Inferior parietal cortex (tissue), 1 donor: ENCODE measurements around the gene GJD2.

Experiments
- DNase-seq: peaks from one replicate; pipeline ENCODE4 v3.0.0-alpha.2; 2016; ENCODE audit errors: extremely low spot score

Gene GJD2

DNA sequence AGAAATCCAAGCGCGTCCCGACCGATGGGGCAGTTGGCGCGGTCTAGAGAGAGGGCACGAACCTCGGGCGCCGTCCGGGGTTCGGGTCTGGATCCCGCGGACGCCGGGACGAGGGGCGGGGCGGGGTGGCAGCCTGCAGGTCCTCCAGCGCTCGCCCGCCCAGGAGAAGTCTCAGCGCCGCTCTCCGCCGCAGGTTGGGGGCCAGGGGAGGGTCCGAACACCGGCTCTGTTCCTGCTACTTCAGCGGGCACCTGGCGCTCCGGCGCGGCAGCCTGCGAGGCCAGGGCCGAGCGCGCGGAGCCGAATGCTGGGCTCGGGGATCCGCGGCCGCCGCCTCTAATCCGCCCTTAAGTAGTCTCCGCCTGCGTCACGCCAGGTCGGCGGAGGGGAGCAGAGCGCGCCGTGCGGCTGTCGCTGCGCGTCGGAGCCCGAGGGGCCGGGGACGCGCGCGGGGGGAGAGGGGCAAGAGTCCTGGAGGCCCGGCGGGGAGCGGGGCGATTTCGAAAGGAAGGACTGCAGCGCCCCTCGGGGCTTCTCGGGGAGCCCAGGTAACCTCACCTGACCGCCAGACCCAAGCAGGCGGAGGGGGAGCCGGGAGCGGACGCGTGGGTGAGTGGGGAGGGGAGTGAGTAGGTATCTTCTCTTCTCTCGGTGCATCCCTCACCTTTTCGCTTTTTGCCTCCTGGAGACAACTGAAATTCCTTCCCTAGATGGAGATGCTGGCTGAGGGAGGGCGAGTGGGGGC is at the start of gene GJD2:
GJD2 (minus strand) TSS at position 325 of the 745 bp plus-strand sequence. CDS start 510 bp downstream, outside the sequence.
- no peak for DNase-seq

DNA sequence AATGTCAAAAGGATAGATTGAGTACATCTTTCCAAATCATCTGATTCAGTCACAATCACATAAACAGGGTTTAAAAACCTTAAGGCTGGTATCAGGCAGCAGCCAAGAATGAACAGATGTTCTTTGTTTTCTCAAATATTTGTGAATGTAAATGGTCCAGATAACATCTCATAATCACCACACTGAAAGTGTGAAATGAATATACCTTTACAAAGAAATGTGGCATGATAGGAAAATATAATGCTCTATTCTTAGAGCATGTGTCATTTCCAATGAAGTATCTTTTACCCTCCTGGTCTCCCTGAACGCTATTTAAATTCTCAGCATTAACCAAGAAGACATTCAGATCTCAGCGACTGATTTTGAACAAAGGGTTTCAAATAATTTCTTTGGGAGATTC is 49.3 kb upstream of the GJD2 start:
- no peak for DNase-seq

GRCh38 chr15:34802803-34803750 is 48.3 kb upstream of the GJD2 start:
- no peak for DNase-seq

DNA sequence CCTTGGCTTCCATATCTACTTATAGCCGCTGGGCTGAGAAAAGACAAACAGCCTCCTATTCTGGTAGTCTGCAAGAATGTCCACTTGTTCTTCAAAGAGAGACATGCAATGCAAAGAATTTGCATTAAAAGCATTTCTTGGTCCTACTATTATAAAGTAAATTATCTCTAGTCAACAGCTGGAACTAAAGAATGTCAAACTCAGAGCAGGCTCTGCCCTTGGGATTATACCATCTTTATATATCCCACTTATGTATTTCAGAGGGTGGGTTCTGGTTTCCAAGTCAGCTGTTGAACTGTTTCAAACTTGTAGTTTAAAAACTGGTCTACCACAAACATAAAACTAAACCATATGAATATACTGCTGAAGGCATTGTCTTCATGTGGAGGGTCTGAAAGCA is 47.6 kb upstream of the GJD2 start:
- no peak for DNase-seq

DNA sequence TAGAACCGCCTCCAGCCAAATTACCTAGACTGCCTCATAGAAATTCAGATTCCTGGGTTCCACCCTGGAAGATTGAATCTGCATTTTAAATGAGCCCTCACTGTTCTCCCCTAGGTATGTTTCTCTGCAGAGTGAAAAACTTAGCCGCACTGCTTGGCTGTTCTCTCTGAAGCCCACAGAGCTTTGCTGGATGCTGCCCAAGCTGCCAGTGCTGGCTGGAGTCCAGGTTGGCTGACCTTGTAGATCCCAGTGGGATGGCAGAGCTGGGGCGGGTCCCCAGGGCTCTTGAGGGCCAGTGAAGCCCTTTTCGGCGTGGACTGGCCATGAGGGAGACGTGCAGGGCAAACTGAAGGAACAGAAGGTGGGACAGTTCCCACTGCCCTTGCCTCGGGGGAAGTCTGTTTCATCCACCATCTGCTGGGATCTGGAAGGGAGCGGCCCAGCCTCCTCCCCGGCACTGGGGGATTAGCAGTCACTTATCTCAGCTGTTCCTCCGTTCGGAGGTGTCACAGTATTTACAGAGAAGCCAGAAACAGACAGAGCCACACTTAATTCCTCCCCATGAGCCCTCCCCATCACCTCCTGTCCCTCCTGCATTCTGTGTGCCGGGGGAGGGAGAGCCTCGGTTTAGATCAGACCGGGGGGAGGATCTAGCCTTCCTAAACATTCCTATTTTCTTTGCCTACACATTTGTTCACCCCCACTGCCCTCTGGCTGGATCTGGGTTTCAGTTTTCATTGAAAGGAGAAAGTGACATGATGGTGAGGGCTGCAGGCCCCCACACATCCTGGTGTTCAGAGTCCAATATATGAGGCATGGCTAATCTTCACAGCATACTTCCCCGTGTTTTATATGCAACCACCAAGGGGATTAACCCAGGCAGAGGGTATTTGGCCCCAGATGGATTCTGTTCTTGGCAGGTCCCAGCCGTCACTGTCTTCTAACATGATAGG is 44.6 kb upstream of the GJD2 start:
- DNase-seq, result no peak

GRCh38 chr15:34796847-34797435 is 42.1 kb upstream of the GJD2 start:
- DNase-seq, result no peak

DNA sequence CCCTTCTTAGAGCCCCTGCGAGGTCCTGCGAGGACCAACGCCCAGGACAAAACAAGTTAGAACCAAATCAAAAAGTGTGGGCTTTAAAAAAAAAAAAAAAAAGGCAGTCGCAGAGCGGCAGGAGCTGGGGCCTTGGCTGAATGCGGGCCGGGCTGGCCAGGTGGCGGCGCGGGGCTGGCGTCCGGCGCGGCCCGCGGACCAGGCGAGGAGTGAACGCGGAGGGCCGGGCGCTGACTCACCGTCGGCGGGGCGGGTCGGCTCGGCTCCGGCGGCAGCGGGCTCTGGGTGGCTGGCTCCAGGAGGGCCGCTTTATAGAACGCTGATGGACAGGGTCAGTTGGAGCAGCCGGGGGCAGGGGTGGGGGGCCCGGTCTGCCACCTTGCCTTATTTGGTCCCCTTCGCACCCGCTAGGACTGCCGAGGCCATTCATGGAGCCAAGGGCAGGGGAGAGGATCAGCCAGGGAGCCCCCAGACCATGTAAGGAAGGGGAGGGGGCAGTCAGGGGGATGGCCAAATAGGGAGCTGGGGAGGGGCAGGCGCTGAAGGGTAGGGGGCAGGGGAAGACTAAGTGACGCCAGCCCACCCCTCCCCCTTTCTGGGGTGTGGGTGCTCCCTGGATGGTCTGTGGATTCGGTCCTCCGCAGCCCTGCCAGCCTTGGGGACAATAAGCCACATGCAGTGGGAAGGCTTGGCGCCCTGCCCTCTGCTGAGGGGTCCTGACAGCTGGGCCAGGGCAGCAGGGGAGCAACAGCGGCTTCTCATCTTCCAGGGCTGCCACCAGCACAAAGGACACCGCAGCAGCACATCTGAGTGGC is 40.7 kb upstream of the GJD2 start, which contains the start of gene ACTC1:
ACTC1 (minus strand) TSS at position 283 of the 815 bp plus-strand sequence. CDS start 741 bp downstream, outside the sequence.
- no peak for DNase-seq

DNA sequence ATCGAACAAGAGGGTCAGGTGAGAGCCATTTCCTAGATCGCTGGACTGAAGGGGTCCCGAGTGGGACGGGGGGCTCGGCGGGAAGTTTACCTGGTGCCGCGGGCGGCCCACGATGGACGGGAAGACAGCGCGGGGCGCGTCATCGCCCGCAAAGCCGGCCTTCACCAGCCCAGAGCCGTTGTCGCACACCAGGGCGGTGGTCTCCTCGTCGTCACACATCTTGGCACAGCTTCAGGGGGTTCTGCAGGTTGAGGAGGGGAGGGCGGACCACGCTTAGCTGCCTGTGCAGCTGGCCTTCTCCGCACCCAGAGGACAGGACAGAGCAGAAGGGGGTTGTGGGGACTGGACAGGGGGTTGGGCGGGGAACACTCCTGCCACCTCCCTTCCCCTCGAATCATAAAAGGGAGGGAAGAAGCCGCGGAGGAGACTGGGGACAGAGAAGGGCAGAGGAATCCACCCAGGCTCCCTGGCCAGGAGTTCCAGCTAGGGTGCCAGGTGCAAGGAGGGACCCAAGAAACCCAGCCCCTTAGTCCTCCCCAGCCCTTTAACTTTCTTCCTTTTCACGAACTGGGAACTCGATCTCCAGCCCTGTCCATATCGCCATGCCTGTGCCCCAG is 39.9 kb upstream of the GJD2 start:
- no peak for DNase-seq

- no peak for DNase-seq
These were observed 39.1 kb upstream of the GJD2 start for GRCh38 chr15:34793901-34794300.

DNA sequence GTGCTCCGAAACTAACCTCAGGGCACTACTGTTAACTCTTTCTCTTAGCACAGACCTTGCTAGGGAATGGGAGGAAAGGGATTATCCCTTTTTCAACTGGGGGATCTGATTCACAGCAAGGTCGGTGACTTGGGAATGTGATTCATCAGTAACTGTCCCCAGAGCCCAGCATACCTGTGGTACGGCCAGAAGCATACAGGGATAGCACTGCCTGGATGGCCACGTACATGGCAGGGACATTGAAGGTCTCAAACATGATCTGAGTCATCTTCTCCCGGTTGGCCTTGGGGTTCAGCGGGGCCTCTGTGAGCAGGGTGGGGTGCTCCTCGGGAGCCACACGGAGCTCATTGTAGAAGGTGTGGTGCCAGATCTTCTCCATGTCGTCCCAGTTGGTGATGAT is 38.3 kb upstream of the GJD2 start:
- no peak for DNase-seq

- no peak for DNase-seq
These were observed 36.9 kb upstream of the GJD2 start for GRCh38 chr15:34791701-34792100.

- no peak for DNase-seq
These were observed 35.3 kb upstream of the GJD2 start for GRCh38 chr15:34790121-34790520.

GRCh38 chr15:34789326-34789725 is 34.5 kb upstream of the GJD2 start:
- no peak for DNase-seq

- DNase-seq, result no peak
These were observed 31.4 kb upstream of the GJD2 start for GRCh38 chr15:34786206-34786605.

GRCh38 chr15:34783991-34784390 is 29.2 kb upstream of the GJD2 start:
- no peak for DNase-seq

GRCh38 chr15:34783431-34783830 is 28.6 kb upstream of the GJD2 start:
- no peak for DNase-seq

DNA sequence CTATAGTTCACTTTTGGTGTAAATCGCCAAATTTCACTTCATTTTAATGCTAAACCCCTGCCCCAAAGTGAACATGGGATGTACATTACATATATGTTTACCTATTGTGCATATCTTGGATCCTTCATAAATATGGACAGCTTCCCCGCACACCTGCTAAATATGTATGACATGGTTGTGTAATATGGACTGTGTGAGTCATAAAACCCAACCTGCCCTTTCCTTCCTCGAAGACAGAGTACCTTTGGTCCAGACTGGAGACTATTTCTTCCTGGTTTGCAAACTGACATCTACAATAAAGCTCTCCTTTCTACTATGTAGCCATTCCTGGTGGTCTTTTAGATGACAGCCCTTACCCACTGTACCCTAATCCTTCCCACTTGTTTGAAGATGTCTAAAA is 28.1 kb upstream of the GJD2 start:
- DNase-seq, result no peak

GRCh38 chr15:34780725-34781124 is 25.9 kb upstream of the GJD2 start:
- no peak for DNase-seq

DNA sequence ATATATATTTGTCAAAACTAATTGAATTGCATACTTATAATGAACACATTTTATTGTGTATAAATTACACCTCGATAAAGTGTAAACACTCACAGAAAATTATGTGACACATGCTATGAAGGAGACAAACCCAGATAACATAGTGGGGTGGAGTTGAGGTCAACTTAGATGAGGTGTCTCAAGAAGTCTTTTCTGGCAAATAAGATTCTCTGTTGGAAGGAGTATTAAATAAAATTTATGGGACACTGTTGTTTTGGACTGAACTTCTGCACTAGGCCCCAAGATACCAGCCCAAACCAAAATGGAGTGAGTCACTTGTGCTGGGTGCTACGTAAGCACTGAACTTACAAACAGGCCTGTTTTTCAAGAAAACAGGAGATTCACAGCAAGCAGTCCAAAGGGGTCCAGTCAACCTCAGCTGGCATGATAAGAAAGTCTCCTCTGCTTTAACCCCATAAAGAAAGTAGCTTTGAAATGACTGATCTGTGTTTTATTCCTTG is 21.9 kb upstream of the GJD2 start:
- DNase-seq, result no peak

DNA sequence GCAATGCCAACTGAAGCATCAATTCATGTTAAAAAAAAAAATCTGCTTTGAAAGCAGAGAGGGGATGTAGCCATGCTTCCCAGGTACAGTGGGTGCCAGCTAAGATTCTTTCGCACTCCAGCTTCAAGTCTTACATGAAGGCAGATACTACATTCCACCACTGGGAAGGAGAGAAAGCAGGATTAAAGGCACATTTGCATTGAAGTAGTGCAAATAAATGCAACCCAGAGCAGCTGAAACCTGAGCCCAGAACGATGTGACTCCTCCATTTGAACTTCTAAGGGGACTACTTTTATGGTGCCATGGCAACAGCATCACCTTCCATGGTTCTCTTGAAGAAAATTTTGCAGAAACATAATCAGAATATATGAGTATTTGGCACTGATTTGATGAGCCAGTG is 19.1 kb upstream of the GJD2 start:
- no peak for DNase-seq
